H54 (cell line): ENCODE data around the gene KRT3.

Experiments used
- DNase-seq: peaks from one replicate; pipeline ENCODE4 v3.0.0; 2011; ENCODE audit warnings: low spot score, mixed read lengths; ENCODE audit not compliant: insufficient read length
- FAIRE-seq: peaks from 3 replicates; lab custom pipeline; 2011; peaks lifted over from hg19 to GRCh38; lab: Jason Lieb, UNC
- POLR2A ChIP-seq: IDR thresholded peaks from 2 replicates; pipeline ENCODE4 v1.6.1; 2011; ENCODE audit warnings: low read depth, mild to moderate bottlenecking, low read length

The KRT3 gene

DNA sequence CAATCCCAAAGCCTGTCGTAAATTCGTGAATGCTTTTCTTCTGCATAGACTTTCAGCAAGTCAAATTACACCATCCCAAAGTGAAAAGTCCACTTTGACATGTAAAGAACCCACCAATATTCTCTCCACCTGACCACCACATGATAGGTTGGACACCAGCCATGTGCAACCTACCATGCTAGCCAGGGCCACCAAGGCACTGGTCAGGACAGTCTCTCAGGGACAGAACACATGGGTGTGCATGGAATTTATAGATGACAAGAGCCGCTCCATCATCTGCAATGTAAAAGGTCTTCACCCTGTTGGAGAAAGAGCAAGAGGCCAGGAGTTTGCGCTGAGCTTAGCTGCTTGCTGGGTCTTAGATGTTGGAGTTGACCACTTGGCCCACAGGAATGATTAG is 13.4 kb downstream of the KRT3 start:
- FAIRE-seq = no peak

DNA sequence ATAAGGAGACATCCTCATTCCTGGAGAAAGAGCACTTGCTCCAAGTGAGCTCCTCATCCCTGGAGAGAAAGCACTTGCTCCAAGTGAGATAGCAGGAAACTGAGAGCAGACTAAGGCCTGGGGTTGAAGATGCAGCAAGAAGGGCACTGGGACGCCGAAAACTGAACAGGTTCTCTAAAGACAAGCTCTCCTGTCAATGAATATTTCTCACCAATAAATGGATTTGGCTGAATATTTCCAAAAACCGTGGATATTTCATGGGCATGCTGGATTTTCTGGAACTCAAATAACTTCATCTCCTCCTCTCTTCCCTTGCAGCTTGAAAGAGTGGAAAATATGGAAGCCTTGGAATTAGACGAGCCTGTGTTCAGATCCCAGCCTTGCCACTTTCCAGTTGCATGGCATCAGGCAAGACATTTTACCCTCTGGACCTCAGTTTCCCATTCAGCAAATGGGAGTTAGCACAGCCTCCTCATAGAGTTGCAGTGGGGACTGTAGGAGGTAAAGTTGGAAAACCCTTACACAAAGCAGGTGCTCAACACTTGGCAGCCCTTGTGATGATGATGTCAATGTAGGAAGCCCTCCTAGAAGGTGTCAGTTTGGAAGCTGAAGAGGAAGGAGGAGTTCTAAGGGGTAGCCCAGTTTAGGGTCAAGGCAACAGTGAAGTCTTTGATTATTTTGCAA is 14.4 kb downstream of the KRT3 start:
- DNase-seq (no peak), FAIRE-seq (no peak)
- no peak for TF ChIP-seq POLR2A

More for the DNA sequence above, 13.4 kb downstream of the KRT3 start:
- DNase-seq = no peak
- no peak for TF ChIP-seq POLR2A

DNA sequence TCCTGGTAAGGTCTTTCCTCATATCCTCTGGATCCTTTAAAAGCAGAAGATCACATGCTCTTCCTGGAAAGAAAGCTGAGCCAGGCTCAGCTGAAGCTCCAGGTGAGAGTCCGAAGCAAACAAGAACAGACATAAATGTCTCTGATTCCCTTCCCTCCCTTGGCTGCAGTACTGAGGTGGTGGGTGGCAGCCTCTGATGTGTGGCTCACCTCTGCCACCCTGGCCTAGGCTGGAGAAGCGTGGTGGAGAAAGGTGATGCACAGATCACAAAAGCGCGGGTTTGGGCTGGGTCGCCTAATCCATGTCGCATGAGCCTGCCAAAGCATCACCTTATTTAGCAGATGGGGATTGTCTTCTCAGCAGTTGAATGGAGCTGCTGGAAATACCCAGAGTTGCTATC is 16.0 kb downstream of the KRT3 start:
- no peak for TF ChIP-seq POLR2A
- FAIRE-seq (no peak), DNase-seq (no peak)

DNA sequence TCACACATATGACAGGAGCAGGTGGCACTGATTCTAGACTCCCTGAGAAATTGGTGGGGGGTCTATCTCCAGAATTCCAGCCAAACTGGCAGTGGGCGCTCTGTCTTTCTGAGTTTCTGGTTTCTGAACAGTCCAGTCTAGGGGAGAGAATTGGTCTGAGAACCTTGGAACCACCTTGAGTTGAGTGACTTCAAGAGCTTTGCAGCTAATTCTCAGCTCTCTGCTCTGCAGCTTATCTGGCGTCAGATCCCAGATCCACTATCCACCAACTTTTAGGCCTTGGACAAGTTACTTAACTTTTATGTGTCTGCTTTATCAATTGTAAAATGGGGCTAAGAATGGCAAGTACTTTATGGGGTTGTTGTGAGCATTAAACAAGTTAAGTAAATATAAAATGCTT is 17.1 kb downstream of the KRT3 start:
- FAIRE-seq (no peak), DNase-seq (no peak)
- no peak for TF ChIP-seq POLR2A

DNA sequence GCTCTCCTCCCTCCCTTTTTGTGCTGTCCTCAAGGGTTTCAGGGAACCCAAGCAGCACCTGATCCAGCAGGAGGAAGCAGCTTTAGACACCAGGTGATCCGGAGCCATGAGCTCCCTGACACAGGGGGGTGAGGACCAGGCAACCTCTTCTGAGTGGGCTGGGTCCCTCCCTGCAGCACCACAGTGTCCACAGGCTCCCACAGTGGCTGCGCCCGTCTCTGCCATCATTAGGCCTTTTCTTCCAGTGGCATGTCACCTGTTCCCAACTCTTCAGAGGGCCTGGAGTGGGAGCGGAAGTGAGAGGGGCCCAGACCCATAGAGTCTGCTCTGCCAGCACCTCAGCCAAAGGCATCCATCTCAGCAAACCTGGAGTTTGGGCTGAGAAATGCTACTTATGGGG is 18.4 kb downstream of the KRT3 start:
- FAIRE-seq (no peak), DNase-seq (no peak)
- TF ChIP-seq POLR2A = no peak

DNA sequence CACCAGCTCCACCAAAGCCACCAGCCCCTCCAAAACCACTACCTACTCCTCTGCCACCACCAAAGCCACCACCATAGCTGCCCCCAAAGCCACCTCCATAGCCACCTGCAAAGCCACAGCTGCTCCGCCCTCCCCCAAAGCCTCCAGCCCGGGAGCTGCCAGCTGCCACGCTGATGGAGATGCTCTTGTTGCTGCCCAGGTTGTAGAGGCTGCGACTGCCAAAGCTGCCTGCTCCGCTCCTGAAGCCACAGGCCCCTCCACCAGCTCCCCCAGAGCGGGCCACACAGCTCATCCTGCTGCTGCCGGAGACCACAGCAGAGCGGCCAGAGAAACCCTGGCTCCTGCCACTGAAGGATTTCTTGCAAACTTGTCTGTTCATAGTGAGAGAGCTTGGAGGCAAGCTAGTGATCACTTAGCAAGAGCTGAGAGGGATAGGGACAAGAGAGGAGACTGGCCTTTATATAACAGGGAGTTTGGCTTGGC is 19.0 kb downstream of the KRT3 start, which contains the start of gene KRT76:
Gene KRT76 (minus strand): TSS at position 433 of the 483 bp plus-strand sequence. CDS start 54 bp downstream, at position 379.
- FAIRE-seq = no peak
- no peak for TF ChIP-seq POLR2A
- no peak for DNase-seq

DNA sequence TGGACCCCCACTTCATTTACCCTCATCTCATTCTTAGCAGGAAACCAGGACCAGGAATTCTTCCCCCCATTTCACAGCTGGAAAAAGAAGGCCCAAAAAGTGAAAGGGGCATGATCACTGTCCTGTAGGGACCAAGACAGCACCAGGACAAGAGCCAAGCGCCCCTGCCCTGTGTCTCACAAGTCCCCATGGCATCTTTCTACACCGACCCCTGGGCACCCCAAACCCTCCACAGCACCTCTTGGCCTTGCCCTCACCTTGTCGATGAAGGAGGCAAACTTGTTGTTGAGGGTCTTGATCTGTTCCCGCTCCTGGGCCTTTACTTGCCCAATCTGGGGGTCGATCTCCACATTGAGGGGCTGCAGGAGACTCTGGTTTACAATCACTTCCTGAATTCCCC is 19.5 kb downstream of the KRT3 start:
- no peak for FAIRE-seq
- TF ChIP-seq POLR2A = no peak

DNA sequence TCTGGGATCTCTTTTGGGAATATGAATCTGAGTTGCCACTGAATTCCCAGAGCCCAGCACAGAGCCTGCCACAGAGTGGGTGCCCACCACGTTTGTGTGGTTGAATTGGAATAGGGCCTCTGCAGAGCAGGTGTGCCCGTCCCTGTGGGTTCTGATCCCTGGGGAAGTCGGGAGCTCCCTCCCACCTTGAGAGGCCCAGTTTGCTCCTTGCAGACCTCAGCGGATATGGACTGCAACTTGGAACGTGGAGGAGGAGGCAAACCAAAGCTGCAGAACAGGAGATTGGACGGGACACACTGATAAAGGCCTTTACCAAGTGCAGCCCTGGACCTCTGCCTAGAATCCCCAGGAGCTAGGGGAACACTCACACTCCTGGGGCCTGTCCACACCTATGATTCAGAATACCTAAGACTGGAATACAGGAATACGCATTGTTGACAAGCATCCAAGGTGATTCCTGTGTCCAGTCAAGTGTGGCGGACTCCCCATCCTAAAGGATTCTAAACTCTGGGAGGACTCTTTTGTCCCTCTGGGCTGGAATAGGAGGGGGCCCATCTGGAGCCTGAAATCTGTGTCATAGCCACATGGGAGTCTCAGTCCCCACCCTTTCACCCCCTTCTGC is 21.2 kb downstream of the KRT3 start:
- FAIRE-seq (no peak), DNase-seq (no peak)
- no peak for TF ChIP-seq POLR2A

More for the DNA sequence above, 19.5 kb downstream of the KRT3 start:
- no peak for DNase-seq

DNA sequence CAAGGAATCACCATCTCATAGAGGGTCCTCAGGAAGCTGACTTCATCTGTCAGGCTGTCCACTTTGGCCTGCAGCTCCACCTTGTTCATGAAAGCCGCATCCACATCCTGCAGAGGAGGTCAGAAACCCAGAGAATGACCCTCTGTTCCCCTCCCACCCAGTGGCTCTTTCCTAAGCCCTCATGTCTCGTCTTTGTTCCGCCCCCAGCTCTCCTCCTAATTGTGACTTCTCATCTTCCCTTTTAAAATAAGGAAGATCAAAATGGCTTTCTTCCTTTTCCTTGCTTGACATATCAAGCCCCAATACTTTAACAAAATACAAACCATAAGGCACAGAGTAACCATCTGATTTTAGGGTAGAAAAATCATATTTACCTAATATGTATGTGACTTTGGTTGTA is 23.1 kb downstream of the KRT3 start:
- no peak for DNase-seq
- FAIRE-seq = no peak
- TF ChIP-seq POLR2A = no peak

DNA sequence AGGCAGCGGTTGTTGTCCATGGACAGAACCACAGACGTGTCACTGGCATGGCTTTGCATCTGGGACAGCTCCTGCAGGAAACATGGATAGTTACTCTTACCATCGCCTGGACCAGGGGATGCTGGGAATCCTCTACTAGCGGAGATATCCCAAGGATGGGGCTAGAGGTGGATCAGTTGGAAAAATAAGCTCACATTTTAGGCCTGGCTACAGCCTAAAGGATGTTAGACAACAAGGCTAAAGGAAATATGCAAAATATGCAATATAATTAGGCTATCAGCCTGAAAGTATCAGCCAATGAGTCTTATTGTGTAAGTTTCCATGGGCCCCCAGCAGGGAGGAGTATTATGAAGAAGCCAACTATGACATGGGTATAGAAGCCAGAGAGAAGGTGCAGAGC is 23.7 kb downstream of the KRT3 start:
- FAIRE-seq (no peak), DNase-seq (no peak)
- TF ChIP-seq POLR2A = no peak

DNA sequence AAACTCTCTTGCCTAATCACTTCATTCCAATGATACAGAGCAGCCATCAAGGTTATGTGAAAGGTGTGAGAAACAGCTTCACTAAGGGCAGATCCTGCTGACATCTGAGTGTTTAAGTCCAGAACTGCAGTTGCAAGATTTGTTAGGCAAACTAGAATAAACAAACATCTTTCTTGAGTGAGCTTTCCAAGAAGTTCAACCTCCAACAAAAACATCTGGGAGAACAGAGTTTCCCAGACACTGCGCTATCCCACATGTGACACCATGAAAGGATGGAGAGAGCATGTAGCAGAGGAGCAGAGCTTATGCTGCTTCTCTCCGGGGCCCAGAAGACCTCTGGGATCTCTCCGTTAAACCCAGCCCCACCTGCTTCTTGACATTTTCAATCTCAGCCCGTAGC is 24.4 kb downstream of the KRT3 start:
- DNase-seq = no peak
- FAIRE-seq = no peak
- no peak for TF ChIP-seq POLR2A

DNA sequence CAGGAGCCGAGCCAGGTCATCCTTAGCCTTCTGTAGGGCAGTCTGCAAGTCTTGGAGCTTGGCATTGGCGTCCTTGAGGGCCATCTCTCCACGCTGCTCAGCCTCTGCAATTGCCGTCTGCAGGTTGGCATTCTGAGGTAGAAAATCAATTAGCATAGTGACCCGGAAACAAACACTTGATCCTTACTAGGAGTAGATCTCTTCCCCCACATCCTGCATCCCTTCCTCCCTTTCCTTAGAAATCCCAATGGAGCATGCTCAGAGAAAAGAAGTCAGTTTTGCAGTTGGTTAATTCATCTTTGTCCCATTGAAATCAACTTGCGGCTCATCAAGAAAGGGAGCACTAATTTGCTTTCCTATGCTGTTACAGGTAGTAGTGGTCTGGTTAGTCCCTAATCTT is 24.8 kb downstream of the KRT3 start:
- no peak for FAIRE-seq

DNA sequence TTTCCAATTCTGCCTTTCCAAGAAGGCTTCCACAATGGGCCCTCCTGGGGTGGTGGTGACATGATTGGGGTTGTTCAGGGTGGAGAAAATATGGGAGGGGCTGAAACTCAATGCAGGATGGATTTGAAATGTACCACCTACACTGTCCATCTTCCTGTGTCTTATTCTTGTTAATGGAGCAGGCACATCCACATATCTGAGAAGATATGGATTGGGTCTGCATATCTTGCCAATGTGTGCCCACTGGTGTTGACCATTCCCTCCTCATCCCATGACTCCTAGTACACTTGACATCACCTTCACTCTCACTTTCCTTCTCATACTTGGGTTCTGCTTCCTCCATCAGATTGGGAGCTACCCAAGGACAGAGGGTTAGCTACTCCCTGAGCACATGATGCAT is 26.0 kb downstream of the KRT3 start:
- DNase-seq (no peak), FAIRE-seq (no peak)
- TF ChIP-seq POLR2A = no peak

More for the DNA sequence above, 24.8 kb downstream of the KRT3 start:
- no peak for DNase-seq
- no peak for TF ChIP-seq POLR2A

DNA sequence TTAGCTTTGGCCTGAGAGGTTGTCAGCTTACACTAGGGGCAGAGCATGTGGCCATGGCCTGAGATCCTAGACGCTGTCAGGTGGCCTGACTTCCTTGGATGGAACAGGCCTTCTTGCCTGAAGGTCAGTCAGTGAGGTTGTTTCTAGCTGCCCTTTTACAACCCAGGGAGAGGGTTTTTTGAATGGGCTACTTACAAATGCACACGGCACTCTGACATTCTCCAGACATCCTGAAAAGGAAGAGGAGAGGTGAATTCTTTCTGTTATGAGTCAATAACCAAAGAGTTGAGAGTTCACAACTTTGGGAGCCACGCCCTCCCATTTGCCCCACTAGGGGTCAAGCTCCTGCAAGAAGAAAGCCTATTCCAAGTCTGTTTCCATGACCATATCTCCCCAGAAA is 26.6 kb downstream of the KRT3 start:
- FAIRE-seq (no peak), DNase-seq (no peak)
- TF ChIP-seq POLR2A = no peak

DNA sequence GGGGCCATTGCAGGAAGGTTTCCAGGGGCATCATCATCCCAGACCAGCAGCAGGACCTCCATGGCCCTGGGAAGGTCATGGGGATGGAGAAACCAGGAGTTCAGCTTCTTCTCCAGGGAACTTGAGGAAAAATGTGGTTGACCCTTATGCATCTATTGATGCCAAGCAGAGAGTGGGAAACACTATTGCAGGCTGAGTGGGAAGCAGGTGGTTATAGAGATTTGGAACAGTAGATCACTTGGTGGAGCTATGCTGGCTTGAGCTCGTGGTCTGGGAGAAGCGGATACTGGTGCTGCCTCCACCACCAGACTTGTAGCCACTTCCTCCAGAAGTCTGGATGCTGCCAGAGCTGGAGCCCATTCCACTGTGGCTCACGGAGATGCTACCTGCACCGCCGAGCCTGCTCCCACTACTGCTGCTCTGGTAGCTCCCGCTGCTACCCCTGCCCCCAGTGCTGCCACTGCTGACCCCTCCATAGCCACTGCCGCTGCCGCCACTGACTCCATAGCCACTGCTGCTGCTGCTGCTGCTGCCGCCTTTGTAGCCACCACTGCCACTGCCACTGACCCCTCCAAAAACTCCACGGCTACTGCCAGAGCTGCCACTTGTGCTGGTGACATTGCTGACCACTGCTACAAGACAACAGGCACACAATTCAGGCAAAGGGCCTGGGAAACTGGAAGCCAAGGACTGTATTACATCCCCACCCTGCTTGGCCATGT is 27.3 kb downstream of the KRT3 start:
- DNase-seq (no peak), FAIRE-seq (no peak)
- no peak for TF ChIP-seq POLR2A
